NB4 (cell line): ENCODE results near the gene FLNC.

ENCODE experiments used
- DNase-seq: peaks from one replicate; pipeline ENCODE4 v3.0.0; 2010; ENCODE audit warnings: low read depth
- H3K4me3 ChIP-seq: one replicate; pipeline ENCODE4 v1.5.1; 2011; ENCODE audit warnings: mild to moderate bottlenecking, low read depth, low read length, moderate library complexity
- MYC ChIP-seq: IDR thresholded peaks from 2 replicates; pipeline ENCODE4 v1.6.1; 2011; ENCODE audit warnings: low read depth, low read length
- POLR2A ChIP-seq: IDR thresholded peaks from 2 replicates; pipeline ENCODE4 v1.6.1; 2011; ENCODE audit warnings: mild to moderate bottlenecking; ENCODE audit not compliant: insufficient read length; ENCODE audit errors: extremely low read depth
- TF ChIP-seq, protein P1 (sequence below): IDR thresholded peaks from 2 replicates; pipeline ENCODE4 v1.6.1; 2011; ENCODE audit warnings: low read depth, low read length
- TF ChIP-seq, protein P2 (sequence below): IDR thresholded peaks from one replicate; pipeline ENCODE4 v1.5.1; 2012; ENCODE audit warnings: low read depth, low read length

FLNC gene

DNA sequence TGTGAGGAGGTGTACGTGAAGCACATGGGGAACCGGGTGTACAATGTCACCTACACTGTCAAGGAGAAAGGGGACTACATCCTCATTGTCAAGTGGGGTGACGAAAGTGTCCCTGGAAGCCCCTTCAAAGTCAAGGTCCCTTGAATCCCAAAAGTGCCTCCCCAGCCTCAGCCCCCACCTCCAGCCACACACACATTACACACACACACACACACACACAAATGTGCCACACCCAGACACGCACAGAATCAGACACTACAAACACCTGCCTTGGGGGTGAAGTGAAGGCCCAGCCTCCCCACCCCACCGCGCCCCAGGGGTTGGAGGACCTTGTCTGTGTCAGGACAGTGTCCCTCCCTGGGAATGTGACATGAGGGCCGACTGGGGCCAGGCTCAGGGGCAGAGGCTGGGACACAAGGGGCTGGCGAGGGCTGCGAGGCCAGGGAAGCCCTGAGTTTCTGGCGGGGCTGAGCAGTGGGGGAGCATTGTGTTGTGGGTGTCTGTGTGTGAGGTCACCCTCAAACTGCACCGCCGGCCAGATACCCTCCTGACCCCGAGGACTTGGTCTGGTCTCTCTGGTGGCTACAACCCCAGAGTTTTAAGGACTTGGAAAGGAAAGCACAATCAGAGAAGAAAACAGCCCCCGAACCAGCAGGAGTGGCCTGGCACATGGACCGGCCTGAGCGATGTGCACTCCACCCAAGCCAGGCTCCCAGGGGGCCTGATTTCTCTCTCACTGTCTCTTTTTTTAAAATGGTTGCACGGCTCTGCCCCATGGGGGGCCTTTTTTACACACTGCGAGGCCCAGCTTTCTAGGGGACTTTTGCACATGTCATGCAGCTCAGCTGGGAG is 28.4 kb downstream of the FLNC start:
- H3K4me3 ChIP-seq: no peak overlapping the region
- TF ChIP-seq, protein P1, sequence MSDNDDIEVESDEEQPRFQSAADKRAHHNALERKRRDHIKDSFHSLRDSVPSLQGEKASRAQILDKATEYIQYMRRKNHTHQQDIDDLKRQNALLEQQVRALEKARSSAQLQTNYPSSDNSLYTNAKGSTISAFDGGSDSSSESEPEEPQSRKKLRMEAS: no peak
- TF ChIP-seq MYC (no peak), POLR2A (no peak)
- TF ChIP-seq, protein P2, sequence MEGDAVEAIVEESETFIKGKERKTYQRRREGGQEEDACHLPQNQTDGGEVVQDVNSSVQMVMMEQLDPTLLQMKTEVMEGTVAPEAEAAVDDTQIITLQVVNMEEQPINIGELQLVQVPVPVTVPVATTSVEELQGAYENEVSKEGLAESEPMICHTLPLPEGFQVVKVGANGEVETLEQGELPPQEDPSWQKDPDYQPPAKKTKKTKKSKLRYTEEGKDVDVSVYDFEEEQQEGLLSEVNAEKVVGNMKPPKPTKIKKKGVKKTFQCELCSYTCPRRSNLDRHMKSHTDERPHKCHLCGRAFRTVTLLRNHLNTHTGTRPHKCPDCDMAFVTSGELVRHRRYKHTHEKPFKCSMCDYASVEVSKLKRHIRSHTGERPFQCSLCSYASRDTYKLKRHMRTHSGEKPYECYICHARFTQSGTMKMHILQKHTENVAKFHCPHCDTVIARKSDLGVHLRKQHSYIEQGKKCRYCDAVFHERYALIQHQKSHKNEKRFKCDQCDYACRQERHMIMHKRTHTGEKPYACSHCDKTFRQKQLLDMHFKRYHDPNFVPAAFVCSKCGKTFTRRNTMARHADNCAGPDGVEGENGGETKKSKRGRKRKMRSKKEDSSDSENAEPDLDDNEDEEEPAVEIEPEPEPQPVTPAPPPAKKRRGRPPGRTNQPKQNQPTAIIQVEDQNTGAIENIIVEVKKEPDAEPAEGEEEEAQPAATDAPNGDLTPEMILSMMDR: no peak
- peak; percentile 36 for DNase-seq

DNA sequence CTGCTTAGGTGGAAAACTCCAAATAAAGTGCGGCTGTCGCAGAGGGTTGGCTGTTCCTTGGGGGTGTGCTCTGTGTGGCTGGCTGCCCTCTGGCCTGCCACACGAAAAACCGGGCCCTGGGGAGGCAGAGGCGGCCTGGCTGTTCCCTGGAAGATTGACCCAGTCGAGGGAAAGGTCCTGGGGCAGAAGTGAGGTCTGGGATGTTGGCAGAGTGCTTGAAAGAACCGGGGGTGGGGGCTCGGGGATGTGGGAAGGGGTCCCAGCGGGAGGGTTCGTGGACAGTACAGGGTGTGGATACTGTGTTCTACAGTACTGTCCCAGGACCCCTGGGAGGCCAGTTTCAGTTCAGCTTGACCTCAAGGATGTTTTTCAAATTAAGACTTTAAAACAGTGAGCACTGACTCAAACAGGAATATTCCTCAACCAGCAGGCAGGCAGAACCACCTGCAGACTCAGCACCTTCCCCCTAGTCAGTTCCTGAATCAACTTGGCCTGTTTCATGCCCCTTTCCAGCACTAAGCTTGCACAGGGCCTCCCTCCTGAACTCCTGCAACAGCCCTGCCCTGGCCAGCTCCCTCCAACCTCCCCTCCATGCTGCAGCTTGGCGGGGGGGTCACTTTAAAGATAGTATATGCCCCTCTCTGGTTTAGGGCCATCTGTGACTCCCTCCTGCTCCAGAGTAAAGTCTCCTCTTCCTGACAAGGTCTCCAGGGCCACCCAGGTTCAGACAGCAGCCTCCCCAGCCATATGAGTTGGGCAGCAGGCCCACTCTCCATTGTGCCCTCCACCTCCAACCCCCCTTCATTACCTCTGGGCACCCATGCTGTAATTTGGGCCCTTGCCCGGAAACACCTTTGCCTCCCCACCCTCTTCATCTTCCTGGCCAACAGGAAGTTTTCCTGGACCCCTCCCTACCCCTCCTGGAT is 29.3 kb downstream of the FLNC start:
- TF ChIP-seq POLR2A: no peak
- TF ChIP-seq, protein P2: no peak
- TF ChIP-seq, protein P1: no peak
- TF ChIP-seq MYC: no peak
- peak; percentile 33 for DNase-seq
- no peak overlapping the region for H3K4me3 ChIP-seq

DNA sequence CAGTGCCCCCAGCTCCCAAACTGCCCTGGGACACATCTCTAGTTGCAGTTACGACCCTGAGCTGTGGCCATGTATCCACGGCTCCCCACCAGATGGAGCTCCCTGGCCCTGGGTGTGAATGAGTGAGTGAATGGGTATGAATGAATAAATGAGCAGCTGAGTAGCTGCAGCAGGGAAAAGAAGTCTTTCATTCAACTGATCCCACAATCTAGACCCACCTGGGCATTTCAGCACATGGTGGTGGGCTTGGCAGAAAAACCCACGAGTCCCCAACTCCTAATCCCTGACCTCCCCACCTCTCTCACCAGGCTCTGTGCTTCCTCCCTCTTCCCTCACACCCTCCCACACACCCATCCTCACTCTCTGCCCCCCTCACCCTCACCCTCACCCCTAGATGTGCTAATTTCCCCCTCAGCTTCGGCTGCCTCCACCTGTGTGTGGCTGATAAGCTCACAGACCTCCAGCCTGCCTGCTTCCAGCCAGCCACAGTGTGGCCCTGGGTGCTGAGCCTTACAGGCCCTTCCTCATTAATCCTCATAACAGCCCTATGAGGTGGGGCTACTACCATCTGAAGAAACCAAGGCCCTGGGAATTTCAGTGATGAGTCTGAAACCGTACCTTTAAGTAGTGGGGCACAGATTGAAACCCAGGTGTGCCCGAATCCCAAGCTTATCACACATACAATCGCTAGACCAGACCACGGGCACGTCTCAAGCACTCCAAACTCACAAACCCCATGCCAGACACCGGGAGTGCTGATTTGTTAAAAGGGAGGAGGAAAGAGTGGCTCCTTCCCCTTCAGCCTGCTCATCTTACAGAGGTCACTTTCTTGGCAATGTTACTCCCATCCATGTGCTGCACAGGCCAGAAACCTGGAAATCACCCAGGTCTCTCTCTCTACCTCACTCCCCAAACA is 30.2 kb downstream of the FLNC start:
- no peak overlapping the region for H3K4me3 ChIP-seq
- peak; percentile 52 for DNase-seq
- TF ChIP-seq, protein P2: peak; percentile 42
- TF ChIP-seq, protein P1: no peak

DNA sequence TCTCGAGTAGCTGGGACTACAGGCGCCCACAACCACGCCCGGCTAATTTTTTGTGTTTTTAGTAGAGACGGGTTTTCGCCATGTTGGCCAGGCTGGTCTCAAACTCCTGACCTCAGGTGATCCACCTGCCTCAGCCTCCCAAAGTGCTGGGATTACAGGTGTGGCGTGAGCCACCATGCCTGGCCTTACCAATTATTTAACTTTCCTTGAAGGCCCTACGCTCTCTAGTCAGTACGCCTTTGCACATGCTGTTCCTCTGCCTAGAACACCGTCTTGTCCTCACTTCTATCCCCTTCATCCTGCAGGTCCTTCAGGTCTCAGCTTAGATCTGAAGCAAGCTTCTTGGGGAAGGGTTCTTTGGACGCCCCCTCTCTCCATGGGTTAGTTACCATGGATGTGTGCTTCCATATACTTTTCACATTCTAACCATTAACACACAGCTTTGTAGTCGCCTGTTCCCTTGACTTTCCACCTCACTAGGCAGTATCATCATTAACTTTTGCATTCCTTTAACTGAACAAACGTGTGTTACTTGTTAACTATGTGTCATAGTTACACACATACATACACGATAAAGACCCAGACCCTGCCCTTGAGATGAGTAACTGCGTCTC is 31.9 kb downstream of the FLNC start:
- peak overlapping the region; percentile 91 for H3K4me3 ChIP-seq
- TF ChIP-seq, protein P2: no peak
- TF ChIP-seq, protein P1: no peak
- TF ChIP-seq MYC: no peak
- TF ChIP-seq POLR2A: no peak
- DNase-seq: peak; percentile 28
